OCI-LY1 (cell line): ENCODE results near the gene SMG9.

Experiments used
- H2AFZ ChIP-seq: fragments of 200-600 bp; sonication (generic), shearing (Covaris generic); 2 replicates; pipeline ENCODE4 v1.6.0; 2014; ENCODE audit warnings: antibody characterized with exemption, mild to moderate bottlenecking, low read length
- H3F3A ChIP-seq: fragments of 200-600 bp; sonication (generic), shearing (Covaris generic); 2 replicates; pipeline ENCODE4 v1.6.0; 2014; ENCODE audit warnings: mild to moderate bottlenecking, antibody characterized with exemption, low read length, moderate library complexity; ENCODE audit not compliant: insufficient read depth
- H3K27ac ChIP-seq: fragments of 200-600 bp; sonication (generic); 2 replicates; pipeline ENCODE4 v1.5.1; 2014; ENCODE audit warnings: low read length, mixed run types, mild to moderate bottlenecking, low read depth; ENCODE audit not compliant: poor library complexity, severe bottlenecking
- H3K27me3 ChIP-seq: fragments of 200-600 bp; sonication (generic); 2 replicates; pipeline ENCODE4 v1.6.0; 2014; ENCODE audit warnings: antibody characterized with exemption, mild to moderate bottlenecking, low read length, moderate library complexity; ENCODE audit not compliant: insufficient read depth
- H3K36me3 ChIP-seq: fragments of 200-600 bp; sonication (generic); 2 replicates; pipeline ENCODE4 v1.6.1; 2014; ENCODE audit warnings: mild to moderate bottlenecking, antibody characterized with exemption, low read length, moderate library complexity, mixed read lengths; ENCODE audit not compliant: insufficient read depth
- H3K4me1 ChIP-seq: fragments of 200-600 bp; sonication (generic); 2 replicates; pipeline ENCODE4 v1.5.1; 2014; ENCODE audit warnings: mild to moderate bottlenecking, low read length, moderate library complexity; ENCODE audit not compliant: insufficient read depth, severe bottlenecking
- H3K4me2 ChIP-seq: fragments of 200-600 bp; sonication (generic), shearing (Covaris generic); 2 replicates; pipeline ENCODE4 v1.6.1; 2014; ENCODE audit warnings: low read length
- H3K4me3 ChIP-seq: fragments of 200-600 bp; sonication (generic); 2 replicates; pipeline ENCODE4 v1.5.1; 2014; ENCODE audit warnings: low read length, low read depth, mild to moderate bottlenecking, mixed read lengths; ENCODE audit not compliant: poor library complexity, severe bottlenecking
- H3K79me2 ChIP-seq: fragments of 200-600 bp; shearing (Covaris generic); 2 replicates; pipeline ENCODE4 v1.6.1; 2016; ENCODE audit warnings: mixed run types, low read length, mixed read lengths; ENCODE audit not compliant: insufficient read depth
- H3K9ac ChIP-seq: fragments of 200-600 bp; sonication (generic), shearing (Covaris generic); 2 replicates; pipeline ENCODE4 v1.6.1; 2014; ENCODE audit warnings: mild to moderate bottlenecking, low read length, mixed read lengths
- H3K9me2 ChIP-seq: fragments of 200-600 bp; sonication (generic), shearing (Covaris generic); 2 replicates; pipeline ENCODE4 v1.6.1; 2014; ENCODE audit warnings: low read depth, mild to moderate bottlenecking, low read length, mixed read lengths
- H3K9me3 ChIP-seq: fragments of 200-600 bp; shearing (Covaris generic); 2 replicates; pipeline ENCODE4 v1.6.1; 2014; ENCODE audit warnings: low read length, mixed read lengths
- H4K20me1 ChIP-seq: fragments of 200-600 bp; sonication (generic), shearing (Covaris generic); 2 replicates; pipeline ENCODE4 v1.6.0; 2016; ENCODE audit warnings: mild to moderate bottlenecking, low read length; ENCODE audit not compliant: insufficient read depth
- EZH2 ChIP-seq: fragments of 200-600 bp; sonication (generic), shearing (Covaris generic); IDR thresholded peaks from 2 replicates; pipeline ENCODE4 v1.8.0; 2017; ENCODE audit warnings: borderline replicate concordance, mixed run types, mild to moderate bottlenecking, antibody characterized with exemption, low read length, moderate library complexity, mixed read lengths
- TF ChIP-seq, protein P1 (sequence below): fragments of 200-600 bp; sonication (generic), shearing (Covaris generic); IDR thresholded peaks from 2 replicates; pipeline ENCODE4 v1.5.1; 2017; ENCODE audit warnings: mild to moderate bottlenecking, antibody characterized with exemption, low read length, moderate library complexity, mixed read lengths

Gene SMG9

DNA sequence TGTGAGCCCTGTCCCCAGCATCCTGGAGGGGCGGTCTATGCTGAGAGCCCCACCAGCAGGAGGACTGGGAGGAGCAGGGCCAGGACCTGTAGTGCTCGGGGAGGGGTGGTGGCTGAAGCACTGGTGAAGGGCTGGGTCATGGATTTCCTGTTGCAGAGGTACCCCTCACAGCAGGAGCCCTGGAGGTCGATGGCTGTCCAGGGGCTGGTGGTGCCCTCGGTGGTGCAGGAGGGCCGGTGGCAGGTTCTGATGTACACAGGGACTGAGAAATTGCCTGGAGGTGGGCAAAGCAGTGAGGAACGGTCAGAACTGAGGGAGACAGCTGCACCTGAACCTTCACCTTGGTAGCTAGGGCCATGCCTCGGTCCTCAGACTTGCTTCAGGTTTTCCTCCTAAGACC is 42.8 kb upstream of the SMG9 start:
- Histone ChIP-seq H3K9me3 (no peaks in the 10 kb centered on the region), H3K9ac (no peak overlapping the region), H3K4me3 (no peak overlapping the region), H4K20me1 (no peaks in the 10 kb centered on the region), H3K36me3 (no peaks in the 10 kb centered on the region), H3K27me3 (no peaks in the 10 kb centered on the region), H3K79me2 (no peaks in the 10 kb centered on the region), H2AFZ (no peak overlapping the region), H3K4me2 (no peak overlapping the region), H3K27ac (no peak overlapping the region), H3F3A (no peaks in the 10 kb centered on the region), H3K9me2 (no peaks in the 10 kb centered on the region), H3K4me1 (no peaks in the 10 kb centered on the region)
- TF ChIP-seq, protein P1, sequence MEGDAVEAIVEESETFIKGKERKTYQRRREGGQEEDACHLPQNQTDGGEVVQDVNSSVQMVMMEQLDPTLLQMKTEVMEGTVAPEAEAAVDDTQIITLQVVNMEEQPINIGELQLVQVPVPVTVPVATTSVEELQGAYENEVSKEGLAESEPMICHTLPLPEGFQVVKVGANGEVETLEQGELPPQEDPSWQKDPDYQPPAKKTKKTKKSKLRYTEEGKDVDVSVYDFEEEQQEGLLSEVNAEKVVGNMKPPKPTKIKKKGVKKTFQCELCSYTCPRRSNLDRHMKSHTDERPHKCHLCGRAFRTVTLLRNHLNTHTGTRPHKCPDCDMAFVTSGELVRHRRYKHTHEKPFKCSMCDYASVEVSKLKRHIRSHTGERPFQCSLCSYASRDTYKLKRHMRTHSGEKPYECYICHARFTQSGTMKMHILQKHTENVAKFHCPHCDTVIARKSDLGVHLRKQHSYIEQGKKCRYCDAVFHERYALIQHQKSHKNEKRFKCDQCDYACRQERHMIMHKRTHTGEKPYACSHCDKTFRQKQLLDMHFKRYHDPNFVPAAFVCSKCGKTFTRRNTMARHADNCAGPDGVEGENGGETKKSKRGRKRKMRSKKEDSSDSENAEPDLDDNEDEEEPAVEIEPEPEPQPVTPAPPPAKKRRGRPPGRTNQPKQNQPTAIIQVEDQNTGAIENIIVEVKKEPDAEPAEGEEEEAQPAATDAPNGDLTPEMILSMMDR: no peak
- no peak for TF ChIP-seq EZH2

DNA sequence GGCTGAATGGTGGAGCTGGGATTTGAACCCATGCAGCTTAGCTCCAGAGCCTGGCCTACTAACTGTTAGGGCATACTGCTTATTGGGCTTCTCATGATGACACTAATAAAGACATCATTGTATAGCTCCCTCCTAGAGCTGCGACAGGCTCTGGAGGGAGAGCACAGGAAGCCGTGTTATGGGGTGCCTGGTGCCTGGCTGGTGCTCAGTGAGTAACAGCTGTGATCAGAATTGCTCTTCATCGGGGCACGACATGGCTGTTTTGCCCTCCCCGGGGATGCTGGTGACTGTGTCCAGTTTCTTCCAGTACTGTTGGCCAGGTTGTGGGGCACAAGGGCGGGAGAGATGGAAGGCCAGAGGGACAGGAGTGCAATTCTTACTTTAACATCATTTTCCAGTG is 42.4 kb upstream of the SMG9 start:
- no peak overlapping the region for H3K27ac ChIP-seq
- H3K27me3 ChIP-seq: no peaks in the 10 kb centered on the region
- H4K20me1 ChIP-seq: no peaks in the 10 kb centered on the region
- no peaks in the 10 kb centered on the region for H3K36me3 ChIP-seq
- H3K9me2 ChIP-seq: no peaks in the 10 kb centered on the region
- no peak overlapping the region for H3K9ac ChIP-seq
- no peak overlapping the region for H3K4me2 ChIP-seq
- TF ChIP-seq, protein P1: no peak
- no peak for TF ChIP-seq EZH2
- no peak overlapping the region for H2AFZ ChIP-seq
- H3K4me1 ChIP-seq: no peaks in the 10 kb centered on the region
- H3F3A ChIP-seq: no peaks in the 10 kb centered on the region
- H3K79me2 ChIP-seq: no peaks in the 10 kb centered on the region
- H3K4me3 ChIP-seq: no peak overlapping the region
- H3K9me3 ChIP-seq: no peaks in the 10 kb centered on the region

DNA sequence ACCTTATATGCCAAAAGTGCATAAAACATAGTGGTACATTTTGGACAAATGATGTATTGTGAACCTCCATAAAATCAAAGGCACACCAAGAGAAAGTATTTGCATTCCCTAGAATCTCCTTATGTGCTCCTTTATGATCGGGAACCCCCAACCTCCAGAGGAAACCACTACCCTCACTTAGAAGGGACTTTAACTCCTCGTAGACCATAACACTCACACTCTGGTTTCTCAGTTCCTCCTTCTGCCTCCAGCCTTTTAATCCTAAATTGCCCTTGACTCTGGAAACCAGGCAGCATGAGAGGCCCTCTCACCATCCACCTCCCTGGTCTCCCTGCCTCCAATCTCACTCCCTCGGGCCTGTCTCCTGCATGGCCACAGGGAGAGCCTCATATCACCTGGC is 35.8 kb upstream of the SMG9 start:
- Histone ChIP-seq H3K4me2 (no peak overlapping the region), H3K9me3 (no peaks in the 10 kb centered on the region), H3K27me3 (no peaks in the 10 kb centered on the region), H3K4me1 (no peaks in the 10 kb centered on the region), H3F3A (no peaks in the 10 kb centered on the region), H2AFZ (no peak overlapping the region), H3K4me3 (no peak overlapping the region), H3K9me2 (no peaks in the 10 kb centered on the region), H3K79me2 (no peaks in the 10 kb centered on the region), H3K9ac (no peak overlapping the region), H3K36me3 (no peaks in the 10 kb centered on the region), H3K27ac (no peak overlapping the region), H4K20me1 (no peaks in the 10 kb centered on the region)
- TF ChIP-seq, protein P1: no peak
- no peak for TF ChIP-seq EZH2
